Activated T-cell treated with anti-CD3 and anti-CD28 coated beads, Interleukin-2, amount 50 U/mL, for 24 hours (primary cell): ENCODE results near the gene SMIM38.

Source experiments
- DNase-seq: peaks from one replicate; pipeline ENCODE4 v3.0.0-alpha.2; 2020
- H3K27ac Mint-ChIP-seq: 2 replicates; pipeline ENCODE4 v1.8.0; 2020; ENCODE audit warnings: mild to moderate bottlenecking, mixed read lengths
- H3K27me3 Mint-ChIP-seq: 2 replicates; pipeline ENCODE4 v1.8.0; 2020; ENCODE audit warnings: mixed read lengths
- H3K36me3 Mint-ChIP-seq: 2 replicates; pipeline ENCODE4 v1.8.0; 2020; ENCODE audit warnings: low read depth, mixed read lengths
- H3K4me1 Mint-ChIP-seq: 2 replicates; pipeline ENCODE4 v1.8.0; 2020; ENCODE audit warnings: low read depth, mixed read lengths
- H3K4me3 Mint-ChIP-seq: 2 replicates; pipeline ENCODE4 v1.8.0; 2020; ENCODE audit warnings: mild to moderate bottlenecking, moderate library complexity, mixed read lengths
- H3K9me3 Mint-ChIP-seq: 2 replicates; pipeline ENCODE4 v1.8.0; 2020; ENCODE audit warnings: mixed read lengths

Gene SMIM38

GRCh38 chr11:69115586-69116560 is 39.9 kb upstream of the SMIM38 start:
- Mint-ChIP-seq H3K27ac (no peak overlapping the region), H3K9me3 (no peaks in the 10 kb centered on the region)
- DNase-seq = no peak

DNA sequence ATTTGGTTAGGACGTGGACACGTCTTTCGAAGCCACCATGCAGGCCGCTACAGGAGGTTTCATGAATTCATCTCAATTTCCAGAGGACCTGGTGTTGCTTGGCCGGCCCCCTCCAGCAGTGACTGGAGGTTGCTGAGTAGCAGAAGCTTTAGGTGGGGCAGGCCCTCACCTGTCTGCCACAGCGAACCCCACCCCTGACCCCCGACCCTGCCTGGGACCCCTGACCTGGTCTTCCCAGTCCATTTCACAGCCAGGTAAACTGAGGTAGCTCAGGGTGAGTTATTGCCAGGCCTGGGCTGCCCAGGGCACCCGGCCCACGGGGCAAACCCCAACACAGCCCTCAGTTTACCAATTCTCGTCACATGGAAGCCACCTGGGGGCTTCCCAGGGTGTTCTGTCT is 39.1 kb upstream of the SMIM38 start:
- Mint-ChIP-seq H3K27me3 (no peaks in the 10 kb centered on the region), H3K9me3 (no peaks in the 10 kb centered on the region)

More at GRCh38 chr11:69115586-69116560, 39.9 kb upstream of the SMIM38 start:
- Mint-ChIP-seq H3K27me3 (no peaks in the 10 kb centered on the region), H3K4me1 (peaks cover 2% of the 10 kb centered on the region), H3K36me3 (no peaks in the 10 kb centered on the region), H3K4me3 (no peak overlapping the region)

GRCh38 chr11:69119190-69119589 is 36.5 kb upstream of the SMIM38 start:
- no peak overlapping the region for H3K4me3 Mint-ChIP-seq
- H3K4me1 Mint-ChIP-seq = peaks cover 35% of the 10 kb centered on the region
- no peak for DNase-seq
- no peaks in the 10 kb centered on the region for H3K9me3 Mint-ChIP-seq
- no peaks in the 10 kb centered on the region for H3K36me3 Mint-ChIP-seq
- H3K27me3 Mint-ChIP-seq = no peaks in the 10 kb centered on the region
- H3K27ac Mint-ChIP-seq = no peak overlapping the region

More for the DNA sequence above, 39.1 kb upstream of the SMIM38 start:
- H3K27ac Mint-ChIP-seq = no peak overlapping the region
- peaks cover 10% of the 10 kb centered on the region for H3K4me1 Mint-ChIP-seq
- DNase-seq = no peak
- no peak overlapping the region for H3K4me3 Mint-ChIP-seq
- no peaks in the 10 kb centered on the region for H3K36me3 Mint-ChIP-seq

DNA sequence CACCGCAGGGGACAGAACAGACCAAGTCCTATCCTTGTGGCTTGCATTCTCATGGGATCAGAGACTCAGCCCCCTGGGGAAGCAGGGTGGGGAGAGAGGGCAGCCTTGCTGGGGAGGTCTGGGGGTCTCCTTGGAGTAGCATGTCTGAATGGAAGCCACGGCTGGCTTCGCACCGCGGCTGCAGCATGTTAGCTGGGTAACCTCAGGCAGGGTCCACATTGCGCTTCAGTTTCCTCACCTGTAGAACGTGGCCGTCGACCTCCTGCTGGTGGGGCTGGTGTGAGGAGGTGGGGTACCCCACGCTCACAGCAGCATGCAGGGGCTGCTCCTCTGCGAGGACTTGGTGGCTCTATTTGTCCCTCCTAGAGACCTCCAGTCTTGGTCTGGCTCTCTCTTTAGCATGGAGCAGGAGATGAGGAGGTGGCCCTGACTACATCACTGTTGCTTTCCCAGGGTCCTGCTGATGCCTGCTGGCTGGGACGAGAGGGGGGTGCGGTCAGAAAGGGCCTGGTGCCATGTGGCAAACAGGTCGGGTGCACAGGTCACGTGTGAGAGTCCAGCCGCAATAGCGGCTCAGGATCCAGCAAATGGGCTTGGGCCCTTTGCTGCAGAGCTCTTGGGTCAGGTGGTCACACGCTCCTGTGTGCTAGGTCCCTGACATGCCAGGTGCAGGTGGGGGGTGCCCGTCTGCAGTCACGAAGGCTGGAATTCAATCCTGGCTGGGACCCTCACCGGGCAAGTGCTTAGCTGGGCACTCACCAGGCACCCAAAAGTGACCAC is 35.4 kb upstream of the SMIM38 start:
- Mint-ChIP-seq H3K9me3 (no peaks in the 10 kb centered on the region), H3K36me3 (no peaks in the 10 kb centered on the region), H3K27me3 (no peaks in the 10 kb centered on the region), H3K4me3 (no peak overlapping the region), H3K27ac (no peak overlapping the region), H3K4me1 (peaks cover 42% of the 10 kb centered on the region)
- DNase-seq = no peak

DNA sequence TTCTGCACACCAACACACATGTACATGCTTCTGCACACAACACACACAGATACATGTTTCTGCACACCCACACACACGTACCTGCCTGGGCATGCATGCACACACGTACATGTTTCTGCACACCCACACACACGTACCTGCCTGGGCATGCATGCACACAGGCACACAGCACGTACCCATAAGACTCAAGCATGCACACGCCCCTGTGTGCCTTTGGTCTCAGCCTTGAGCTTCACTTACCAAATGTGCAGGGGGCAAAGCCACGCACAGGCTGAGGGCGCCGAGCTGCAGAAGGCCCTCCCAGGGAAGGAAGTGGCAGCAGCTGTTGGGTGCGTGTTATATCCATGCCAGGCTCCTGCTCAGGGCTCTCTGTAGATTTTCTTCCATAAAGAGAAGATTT is 34.7 kb upstream of the SMIM38 start:
- no peak overlapping the region for H3K27ac Mint-ChIP-seq
- no peaks in the 10 kb centered on the region for H3K36me3 Mint-ChIP-seq
- H3K9me3 Mint-ChIP-seq = no peaks in the 10 kb centered on the region
- H3K4me1 Mint-ChIP-seq = peaks cover 42% of the 10 kb centered on the region
- no peak overlapping the region for H3K4me3 Mint-ChIP-seq
- no peaks in the 10 kb centered on the region for H3K27me3 Mint-ChIP-seq
- no peak for DNase-seq

- Mint-ChIP-seq H3K9me3 (no peaks in the 10 kb centered on the region), H3K36me3 (no peaks in the 10 kb centered on the region), H3K27me3 (no peaks in the 10 kb centered on the region), H3K4me1 (peaks cover 42% of the 10 kb centered on the region), H3K27ac (no peak overlapping the region), H3K4me3 (no peak overlapping the region)
- no peak for DNase-seq
These were observed 34.0 kb upstream of the SMIM38 start for GRCh38 chr11:69121621-69122325.

DNA sequence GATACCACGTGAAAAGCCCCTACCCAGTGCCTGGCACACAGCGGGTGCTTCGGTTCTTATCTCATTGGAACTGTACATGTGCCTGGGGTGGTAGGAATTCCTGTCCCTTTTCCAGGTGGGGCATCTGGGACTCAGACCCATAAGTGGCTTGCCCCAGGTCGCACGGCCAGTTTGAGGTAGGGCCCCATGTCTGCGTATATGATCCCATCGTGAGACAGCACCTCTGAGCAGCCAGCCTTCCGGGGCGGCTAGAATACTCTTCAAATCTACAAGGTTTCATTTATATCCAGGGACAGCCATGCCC is 33.5 kb upstream of the SMIM38 start:
- H3K36me3 Mint-ChIP-seq = no peaks in the 10 kb centered on the region
- no peak overlapping the region for H3K4me3 Mint-ChIP-seq
- DNase-seq = no peak
- H3K9me3 Mint-ChIP-seq = no peaks in the 10 kb centered on the region
- H3K27me3 Mint-ChIP-seq = no peaks in the 10 kb centered on the region
- peaks cover 42% of the 10 kb centered on the region for H3K4me1 Mint-ChIP-seq
- peak overlapping the region; percentile 22 for H3K27ac Mint-ChIP-seq

DNA sequence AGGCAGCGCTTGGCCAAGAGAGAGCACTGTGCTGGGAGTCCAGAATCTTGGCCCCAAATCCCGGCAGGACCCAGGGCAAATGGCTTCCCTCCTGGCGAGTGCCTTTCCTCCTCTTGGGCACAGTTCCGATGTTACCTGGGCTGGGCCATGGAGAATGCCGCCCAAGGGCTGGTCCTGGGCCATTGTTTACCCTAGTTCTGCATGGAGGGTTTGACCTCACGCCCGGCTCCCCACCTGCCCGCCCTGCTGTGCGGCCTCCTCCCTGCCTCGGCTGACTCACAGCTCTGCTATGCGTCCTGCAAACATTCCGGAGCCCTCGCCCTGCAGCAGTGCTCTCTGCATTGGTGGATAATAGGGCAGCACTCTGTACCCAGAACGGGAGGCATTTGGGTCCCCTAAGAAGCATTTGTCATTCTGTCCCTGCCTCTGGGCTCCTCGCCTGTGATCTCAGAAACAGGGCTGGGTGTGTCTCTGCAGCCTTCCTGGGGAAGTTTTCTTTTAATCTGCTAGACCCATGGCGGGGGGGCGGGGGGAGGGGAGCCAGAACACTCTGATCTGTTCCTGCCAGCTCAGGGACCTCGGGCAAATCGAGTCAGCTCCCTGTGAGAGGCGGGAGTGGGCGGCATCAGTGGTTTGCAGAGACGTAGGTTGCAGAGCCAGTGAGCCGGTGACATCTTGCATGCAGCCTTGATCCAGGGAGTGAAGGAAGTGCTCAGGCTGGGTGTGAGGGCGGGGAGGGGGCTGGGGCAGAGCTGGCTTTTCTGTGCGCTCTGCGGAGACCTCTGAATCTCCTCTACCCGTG is 32.9 kb upstream of the SMIM38 start:
- H3K27me3 Mint-ChIP-seq = no peaks in the 10 kb centered on the region
- peak overlapping the region; percentile 27 for H3K4me3 Mint-ChIP-seq
- H3K9me3 Mint-ChIP-seq = peaks cover 3% of the 10 kb centered on the region
- H3K36me3 Mint-ChIP-seq = no peaks in the 10 kb centered on the region
- H3K4me1 Mint-ChIP-seq = peaks cover 42% of the 10 kb centered on the region
- DNase-seq = peak; percentile 81
- peak overlapping the region; percentile 37 for H3K27ac Mint-ChIP-seq

DNA sequence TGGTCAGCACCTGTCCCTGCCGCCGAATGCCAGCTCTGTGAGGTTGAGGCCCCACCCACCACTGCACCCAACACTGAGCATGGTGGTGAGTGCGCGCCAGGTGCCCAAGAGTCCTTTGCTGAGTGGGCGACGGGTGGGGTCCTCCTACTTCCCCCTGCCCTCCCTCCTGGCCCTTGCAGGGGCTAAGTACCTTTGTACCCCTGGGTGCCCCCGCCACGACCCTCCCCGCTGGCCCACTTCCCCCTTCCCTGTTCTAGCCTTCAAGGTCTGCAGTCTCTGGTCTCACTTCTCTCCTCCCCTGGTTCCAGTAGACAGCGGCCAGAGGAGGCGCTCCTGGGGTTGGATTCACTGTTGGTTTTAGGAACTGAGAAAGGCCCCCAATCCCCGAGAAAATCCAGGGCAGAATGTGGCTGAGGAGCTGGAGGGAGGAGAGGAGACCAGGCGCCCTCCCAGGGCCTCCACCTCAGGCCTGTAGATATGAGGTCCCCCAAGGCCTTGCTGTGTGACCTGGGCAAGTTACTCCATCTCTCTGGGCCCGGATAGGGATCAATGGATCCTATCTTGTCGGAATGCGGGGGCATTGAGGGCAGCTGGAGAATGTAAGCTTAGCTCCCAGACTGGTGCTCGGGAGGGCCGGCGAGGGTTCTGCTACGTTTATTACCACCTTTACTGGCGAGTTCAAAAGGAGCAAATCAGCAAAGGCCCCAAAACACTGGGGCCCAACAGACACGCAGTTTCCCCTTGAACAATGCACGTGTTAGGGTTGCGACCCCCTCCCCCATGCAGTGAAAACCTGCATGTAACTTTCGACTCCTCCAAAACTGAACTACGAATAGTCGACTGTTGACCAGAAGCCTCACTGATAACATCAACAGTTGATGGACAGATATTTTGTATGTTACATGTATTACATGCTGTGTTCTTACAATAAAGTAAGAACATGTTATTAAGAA is 31.9 kb upstream of the SMIM38 start:
- Mint-ChIP-seq H3K4me1 (peaks cover 42% of the 10 kb centered on the region), H3K4me3 (no peak overlapping the region), H3K36me3 (no peaks in the 10 kb centered on the region), H3K9me3 (peaks cover 10% of the 10 kb centered on the region), H3K27me3 (no peaks in the 10 kb centered on the region), H3K27ac (peak overlapping the region; percentile 68)
- no peak for DNase-seq

- Mint-ChIP-seq H3K27me3 (no peaks in the 10 kb centered on the region), H3K9me3 (peaks cover 13% of the 10 kb centered on the region), H3K36me3 (no peaks in the 10 kb centered on the region), H3K4me1 (peaks cover 44% of the 10 kb centered on the region), H3K27ac (no peak overlapping the region), H3K4me3 (no peak overlapping the region)
- DNase-seq = peak; percentile 15
These were observed 29.9 kb upstream of the SMIM38 start for GRCh38 chr11:69125861-69126260.

GRCh38 chr11:69126286-69126685 is 29.4 kb upstream of the SMIM38 start:
- peak; percentile 16 for DNase-seq
- H3K27me3 Mint-ChIP-seq = no peaks in the 10 kb centered on the region
- H3K4me1 Mint-ChIP-seq = peaks cover 42% of the 10 kb centered on the region
- no peaks in the 10 kb centered on the region for H3K36me3 Mint-ChIP-seq
- no peak overlapping the region for H3K27ac Mint-ChIP-seq
- peaks cover 13% of the 10 kb centered on the region for H3K9me3 Mint-ChIP-seq
- no peak overlapping the region for H3K4me3 Mint-ChIP-seq

DNA sequence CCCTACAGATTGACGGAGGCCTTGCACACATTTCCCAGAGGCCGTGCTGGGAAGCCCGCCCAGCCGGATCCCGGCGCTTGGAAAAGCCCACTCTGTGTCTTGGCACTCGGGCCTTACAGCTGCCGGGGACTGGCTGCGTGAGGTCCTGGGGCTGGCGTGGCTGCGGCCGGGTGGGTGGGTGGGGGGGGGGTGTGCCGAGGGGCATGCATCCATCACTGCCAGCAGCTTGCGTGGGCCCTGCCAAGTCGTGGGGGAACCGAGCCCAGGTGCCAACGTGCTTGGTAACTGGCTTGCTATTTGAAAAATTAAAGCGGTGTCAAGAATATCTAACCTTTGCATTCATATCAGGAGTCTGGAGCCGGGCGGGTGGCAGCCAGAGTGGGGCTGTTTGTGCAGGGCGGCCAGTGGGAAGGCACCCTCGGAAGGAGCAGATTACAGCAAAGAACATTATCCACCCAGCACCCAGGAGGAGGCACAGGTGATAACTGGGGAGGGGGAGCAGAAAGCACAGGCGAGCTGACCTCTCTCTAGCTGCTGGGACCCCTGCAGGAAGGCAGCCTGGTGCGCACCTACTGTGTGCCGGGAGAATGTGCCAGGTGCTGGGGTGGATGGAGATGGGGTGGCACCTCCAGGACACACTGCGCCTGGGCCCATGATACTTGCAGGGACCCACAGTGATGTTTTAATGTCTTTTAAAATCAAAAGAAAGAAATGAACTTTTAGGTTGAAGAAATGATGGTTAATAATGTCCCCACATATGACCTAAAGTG is 28.5 kb upstream of the SMIM38 start:
- Mint-ChIP-seq H3K9me3 (peaks cover 13% of the 10 kb centered on the region), H3K4me3 (no peak overlapping the region)

More for the DNA sequence above, 28.5 kb upstream of the SMIM38 start:
- H3K4me1 Mint-ChIP-seq = peaks cover 32% of the 10 kb centered on the region
- no peaks in the 10 kb centered on the region for H3K27me3 Mint-ChIP-seq
- DNase-seq = no peak
- no peak overlapping the region for H3K27ac Mint-ChIP-seq
- H3K36me3 Mint-ChIP-seq = no peaks in the 10 kb centered on the region
